Esophagus muscularis mucosa (tissue), 4 donors: Measurements from ENCODE around the gene DNAJC1. TPM values are rescaled to one million over a fixed set of nuclear protein-coding genes. Genes with fewer than 3 reads are reported as not detected.

Source experiments
- DNase-seq: peaks from one replicate; pipeline ENCODE4 v3.0.0-alpha.2; 2017; ENCODE audit errors: extremely low spot score
- H3K27ac ChIP-seq, 4 donors: fragments of 200-600 bp; sonication (generic); replicated peaks in 1 of 4; 1 replicate in 3 of 4; 2 replicates in 1 of 4; pipeline ENCODE4 v1.5.1; 2016 to 2019; ENCODE audit warnings: mild to moderate bottlenecking in 1 of 4
- H3K27me3 ChIP-seq, 4 donors: fragments of 200-600 bp; sonication (generic); one replicate each; pipeline versions ENCODE4 v1.5.1 to v1.6.0; 2016 to 2019
- H3K36me3 ChIP-seq, 4 donors: fragments of 200-600 bp; sonication (generic); one replicate each; pipeline ENCODE4 v1.5.1; 2016 to 2019
- H3K4me1 ChIP-seq, 4 donors: fragments of 200-600 bp; sonication (generic); one replicate each; pipeline ENCODE4 v1.5.1; 2016 to 2019
- H3K4me3 ChIP-seq, 4 donors: fragments of 200-600 bp; sonication (generic); 1 replicate in 2 of 4; 2 replicates in 2 of 4; pipeline ENCODE4 v1.5.1; 2016 to 2019; ENCODE audit warnings: mild to moderate bottlenecking in 4 of 4, moderate library complexity in 1 of 4
- H3K9me3 ChIP-seq, 4 donors: fragments of 200-600 bp; sonication (generic); 1 replicate in 3 of 4; 2 replicates in 1 of 4; pipeline ENCODE4 v1.5.1; 2016 to 2019
- CTCF ChIP-seq, 3 experiments: fragments of 200-600 bp in 2 of 3; fragments of 450-650 bp in 1 of 3; sonication (generic) in 2 of 3; IDR thresholded peaks; one replicate each; pipeline ENCODE4 v1.5.1; 2017 to 2019; ENCODE audit warnings: antibody characterized with exemption in 3 of 3, mild to moderate bottlenecking in 2 of 3, moderate library complexity in 1 of 3
- EP300 ChIP-seq: sonication (generic); formaldehyde crosslinking; IDR thresholded peaks from one replicate; pipeline ENCODE4 v1.6.1; 2017; ENCODE audit warnings: antibody characterized with exemption
- POLR2A ChIP-seq: fragments of 450-650 bp; IDR thresholded peaks from one replicate; pipeline ENCODE4 v1.6.1; 2017; ENCODE audit warnings: antibody characterized with exemption, moderate library complexity, mild to moderate bottlenecking, low read depth
- POLR2AphosphoS5 ChIP-seq, 2 donors: sonication (generic); formaldehyde crosslinking; IDR thresholded peaks; one replicate each; pipeline ENCODE4 v1.6.1; 2017; ENCODE audit warnings: antibody characterized with exemption in 2 of 2
- WGBS: methylation state at CpG from one replicate; pipeline ENCODE4 v1.1.5; 2018; 5-methylcytosine and 5-hydroxymethylcytosine counted together
- intact Hi-C: fragments of 100-400 bp; cut with DNase I; formaldehyde crosslinking; loops from one replicate; pipeline ENCODE4 v1.15.1; 2023
- small RNA-seq, 3 donors: library from RNA; depleted of rRNA; stranded (forward); fragments of <200 nt; gene quantifications; one replicate each; pipeline ENCODE3, GENCODE V24; 2016
- total RNA-seq, 4 donors: library from RNA; depleted of rRNA; stranded (reverse); fragments of >200 nt; gene quantifications; one replicate each; pipeline versions ENCODE4 v1.1.0 to v1.2.1, GENCODE V29; 2016

Gene DNAJC1
- total RNA-seq, 4 donors from 2014 or later: 46.5 to 70.6 (median 61.5) TPM

GRCh38 chr10:21707498-21707897, 296.0 kb downstream of the DNAJC1 start:
- 97% methylated on average over 3 of the region's 3 CpGs for WGBS
- TF ChIP-seq CTCF (IDR thresholded peaks at IDR 0.05): no peak
- TF ChIP-seq POLR2A: no peak
- no peak for TF ChIP-seq POLR2AphosphoS5 (IDR thresholded peaks at IDR 0.05)
- no peak for TF ChIP-seq EP300
- no peak for DNase-seq
- no peak overlapping the region for H3K27ac ChIP-seq
- H3K4me3 ChIP-seq: no peak overlapping the region
- H3K36me3 ChIP-seq: peaks cover 0 to 8% (median 3%) of the 10 kb centered on the region in 4 donors
- no peaks in the 10 kb centered on the region for H3K9me3 ChIP-seq
- H3K4me1 ChIP-seq: peaks cover 0 to 4% (median 0%) of the 10 kb centered on the region in 4 donors
- no peaks in the 10 kb centered on the region for H3K27me3 ChIP-seq
- intact Hi-C loops: no loop called here

Small RNAs within 50 kb of the gene (small RNA-seq; reads per million reads assigned to genes)
- gene RN7SKP219: 0 reads per million in 3 donors
- gene RN7SKP37: 0 reads per million in 3 donors

Other genes starting within 250 kb of the DNAJC1 start
- not detected for gene EBLN1, start 214.3 kb upstream of the DNAJC1 start, total RNA-seq